Measurements from ENCODE around the gene TLCD5.

DNA sequence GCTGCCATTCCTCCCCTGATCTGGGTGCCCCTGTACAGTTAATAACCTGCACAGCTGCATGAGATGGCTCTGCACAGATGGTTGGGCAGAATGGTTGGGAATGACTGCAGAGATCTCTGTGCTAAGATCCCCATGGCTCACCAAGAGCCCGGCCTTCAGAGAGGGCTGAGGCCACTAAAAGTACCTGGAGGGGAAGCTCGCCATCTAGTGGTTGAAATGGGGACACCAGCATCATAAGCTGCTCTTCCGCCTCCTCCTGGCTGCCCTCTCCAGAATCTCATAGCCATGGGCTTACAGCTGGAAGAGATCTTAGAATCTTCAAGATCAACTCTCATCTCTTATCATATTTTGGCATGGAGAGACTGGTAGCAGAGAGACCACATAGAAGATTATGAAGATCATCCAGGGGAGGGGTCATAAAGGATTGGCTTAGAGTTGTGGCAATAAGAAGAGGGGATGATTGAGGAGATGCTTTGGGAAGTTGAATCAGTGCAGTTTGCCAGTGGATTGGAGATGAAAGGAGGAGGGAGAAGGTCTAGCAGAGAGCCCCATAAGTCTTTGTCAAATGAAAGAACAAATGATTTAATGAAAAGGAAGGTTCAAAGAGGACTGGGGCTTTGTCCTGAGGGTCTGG lies 22.0 kb upstream of the TLCD5 start:
- TF ChIP-seq, protein P1, sequence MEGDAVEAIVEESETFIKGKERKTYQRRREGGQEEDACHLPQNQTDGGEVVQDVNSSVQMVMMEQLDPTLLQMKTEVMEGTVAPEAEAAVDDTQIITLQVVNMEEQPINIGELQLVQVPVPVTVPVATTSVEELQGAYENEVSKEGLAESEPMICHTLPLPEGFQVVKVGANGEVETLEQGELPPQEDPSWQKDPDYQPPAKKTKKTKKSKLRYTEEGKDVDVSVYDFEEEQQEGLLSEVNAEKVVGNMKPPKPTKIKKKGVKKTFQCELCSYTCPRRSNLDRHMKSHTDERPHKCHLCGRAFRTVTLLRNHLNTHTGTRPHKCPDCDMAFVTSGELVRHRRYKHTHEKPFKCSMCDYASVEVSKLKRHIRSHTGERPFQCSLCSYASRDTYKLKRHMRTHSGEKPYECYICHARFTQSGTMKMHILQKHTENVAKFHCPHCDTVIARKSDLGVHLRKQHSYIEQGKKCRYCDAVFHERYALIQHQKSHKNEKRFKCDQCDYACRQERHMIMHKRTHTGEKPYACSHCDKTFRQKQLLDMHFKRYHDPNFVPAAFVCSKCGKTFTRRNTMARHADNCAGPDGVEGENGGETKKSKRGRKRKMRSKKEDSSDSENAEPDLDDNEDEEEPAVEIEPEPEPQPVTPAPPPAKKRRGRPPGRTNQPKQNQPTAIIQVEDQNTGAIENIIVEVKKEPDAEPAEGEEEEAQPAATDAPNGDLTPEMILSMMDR (IDR thresholded peaks at IDR 0.05), result peak; percentile 82 to 94 (median 89)
- no peak for TF ChIP-seq POLR2A (IDR thresholded peaks at IDR 0.05)
